ENCODE measurements around the gene PGGHG. TPM values are rescaled to one million over a fixed set of nuclear protein-coding genes. Genes with fewer than 3 reads are reported as not detected.

The PGGHG gene
- total RNA-seq, 4 donors from 2014 or later = 8.5 to 35.3 (median 15.5) TPM

DNA sequence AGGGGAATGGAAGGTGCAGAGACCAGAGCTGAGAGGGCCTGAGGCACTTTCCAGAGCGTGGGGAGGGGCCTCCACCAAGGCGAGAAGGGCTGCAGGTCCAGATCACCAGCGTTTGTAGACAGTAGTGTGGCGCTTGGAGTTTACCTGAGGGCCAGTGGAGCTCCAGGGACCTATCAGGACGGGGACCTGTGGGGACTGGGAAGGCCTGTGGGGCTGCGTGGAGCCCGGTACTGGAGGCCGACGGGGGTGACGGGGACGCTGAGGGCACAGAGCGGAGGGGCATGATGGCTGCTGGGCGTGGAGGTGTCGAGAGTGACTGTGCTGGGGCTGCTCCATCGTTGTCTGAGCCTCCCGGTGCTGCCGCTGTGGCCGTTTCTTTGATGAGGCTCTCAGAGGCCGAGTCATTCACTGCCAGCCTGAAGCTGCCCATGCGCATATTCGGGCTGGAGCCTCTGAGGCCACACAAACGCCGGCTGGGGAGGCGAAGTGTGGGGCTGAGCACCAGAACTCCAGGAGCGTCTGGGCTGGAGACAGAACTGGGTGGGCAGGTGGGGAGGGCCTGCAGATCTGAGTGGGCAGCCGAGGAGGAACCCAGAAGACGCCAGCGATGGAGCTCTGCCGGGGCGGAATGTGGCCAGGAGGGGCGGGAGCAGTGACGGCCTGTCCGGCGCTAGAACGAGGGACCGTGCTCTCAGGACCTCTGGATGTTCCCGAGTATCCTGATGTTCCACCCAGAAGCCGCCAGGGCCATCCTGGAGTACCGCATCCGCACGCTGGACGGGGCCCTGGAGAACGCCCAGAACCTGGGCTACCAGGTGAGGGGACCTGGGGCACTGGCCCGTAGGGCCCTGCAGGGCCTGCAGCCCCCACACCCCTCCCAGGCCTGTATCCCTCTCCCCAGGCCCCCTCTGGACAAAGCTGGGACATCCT lies 2.6 kb downstream of the PGGHG start:
- no peak for ATAC-seq
- Histone ChIP-seq H3K9me3 (no peaks in the 10 kb centered on the region), H3K4me3 (no peak overlapping the region), H3K36me3 (peaks cover 0 to 35% of the 10 kb centered on the region in 2 donors), H3K27ac (no peak overlapping the region), H3K27me3 (peaks cover 24% of the 10 kb centered on the region), H3K4me1 (peaks cover 0 to 27% (median 10%) of the 10 kb centered on the region in 3 donors)
- WGBS, 2 donors (ENCODE audit: low coverage in 1 of 2) = 64 to 88% methylated on average over 3 to 18 of the region's 44 CpGs
- TF ChIP-seq, protein P1, sequence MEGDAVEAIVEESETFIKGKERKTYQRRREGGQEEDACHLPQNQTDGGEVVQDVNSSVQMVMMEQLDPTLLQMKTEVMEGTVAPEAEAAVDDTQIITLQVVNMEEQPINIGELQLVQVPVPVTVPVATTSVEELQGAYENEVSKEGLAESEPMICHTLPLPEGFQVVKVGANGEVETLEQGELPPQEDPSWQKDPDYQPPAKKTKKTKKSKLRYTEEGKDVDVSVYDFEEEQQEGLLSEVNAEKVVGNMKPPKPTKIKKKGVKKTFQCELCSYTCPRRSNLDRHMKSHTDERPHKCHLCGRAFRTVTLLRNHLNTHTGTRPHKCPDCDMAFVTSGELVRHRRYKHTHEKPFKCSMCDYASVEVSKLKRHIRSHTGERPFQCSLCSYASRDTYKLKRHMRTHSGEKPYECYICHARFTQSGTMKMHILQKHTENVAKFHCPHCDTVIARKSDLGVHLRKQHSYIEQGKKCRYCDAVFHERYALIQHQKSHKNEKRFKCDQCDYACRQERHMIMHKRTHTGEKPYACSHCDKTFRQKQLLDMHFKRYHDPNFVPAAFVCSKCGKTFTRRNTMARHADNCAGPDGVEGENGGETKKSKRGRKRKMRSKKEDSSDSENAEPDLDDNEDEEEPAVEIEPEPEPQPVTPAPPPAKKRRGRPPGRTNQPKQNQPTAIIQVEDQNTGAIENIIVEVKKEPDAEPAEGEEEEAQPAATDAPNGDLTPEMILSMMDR (IDR thresholded peaks at IDR 0.05) = no peak
- no peak for TF ChIP-seq POLR2AphosphoS5 (IDR thresholded peaks at IDR 0.05)
- no peak for TF ChIP-seq EP300 (IDR thresholded peaks at IDR 0.05)
- no peak for TF ChIP-seq POLR2A (IDR thresholded peaks at IDR 0.05)

DNA sequence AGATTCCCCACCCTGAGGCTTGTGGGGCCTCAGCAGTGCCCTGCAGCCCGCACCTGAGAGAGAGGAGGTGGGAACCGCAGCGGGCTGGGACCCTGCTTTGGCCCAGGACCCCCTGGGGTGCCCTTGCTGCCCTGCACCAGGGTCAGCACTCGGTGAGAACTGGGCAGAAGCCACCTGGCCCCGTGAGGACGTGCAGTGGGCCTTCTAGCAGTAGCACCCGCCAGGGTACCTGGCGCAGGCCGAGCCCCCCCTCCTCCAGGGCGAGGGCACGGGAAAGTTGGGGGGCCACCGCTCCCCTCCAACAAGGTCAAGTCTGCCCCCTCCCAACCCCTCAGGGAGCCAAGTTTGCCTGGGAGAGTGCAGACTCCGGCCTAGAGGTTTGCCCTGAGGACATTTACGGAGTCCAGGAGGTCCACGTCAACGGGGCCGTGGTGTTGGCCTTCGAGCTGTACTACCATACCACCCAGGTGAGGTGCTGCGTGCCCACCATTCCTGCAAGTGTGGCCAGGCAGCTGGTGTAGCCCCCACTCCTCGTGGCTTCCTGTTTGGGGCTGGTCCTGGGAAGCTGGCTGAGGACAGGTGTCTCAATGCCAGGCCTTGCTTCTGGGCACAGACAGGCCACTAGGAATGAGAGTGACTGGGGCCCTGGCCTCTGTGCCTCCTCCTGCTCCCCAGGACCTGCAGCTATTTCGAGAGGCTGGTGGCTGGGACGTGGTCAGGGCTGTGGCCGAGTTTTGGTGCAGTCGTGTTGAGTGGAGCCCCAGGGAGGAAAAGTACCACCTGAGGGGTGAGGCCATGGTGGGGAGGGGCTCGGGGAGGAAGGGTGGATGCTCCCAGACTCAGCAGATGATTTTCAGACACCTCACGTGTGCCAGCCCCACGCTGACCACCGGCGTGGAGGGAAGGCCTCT lies 3.5 kb downstream of the PGGHG start:
- H3K9me3 ChIP-seq = no peaks in the 10 kb centered on the region
- H3K4me3 ChIP-seq = no peak overlapping the region
- peaks cover 0 to 27% (median 10%) of the 10 kb centered on the region in 3 donors for H3K4me1 ChIP-seq
- no peak for ATAC-seq
- peaks cover 0 to 35% of the 10 kb centered on the region in 2 donors for H3K36me3 ChIP-seq
- TF ChIP-seq, protein P1 (IDR thresholded peaks at IDR 0.05) = no peak
- TF ChIP-seq POLR2A (IDR thresholded peaks at IDR 0.05) = no peak
- no peak for TF ChIP-seq POLR2AphosphoS5 (IDR thresholded peaks at IDR 0.05)
- TF ChIP-seq EP300 (IDR thresholded peaks at IDR 0.05) = no peak
- WGBS, 2 donors (ENCODE audit: low coverage in 1 of 2) = no CpG with 5 or more reads among the region's 29 CpGs
- no peak overlapping the region for H3K27ac ChIP-seq
- peaks cover 26% of the 10 kb centered on the region for H3K27me3 ChIP-seq

DNA sequence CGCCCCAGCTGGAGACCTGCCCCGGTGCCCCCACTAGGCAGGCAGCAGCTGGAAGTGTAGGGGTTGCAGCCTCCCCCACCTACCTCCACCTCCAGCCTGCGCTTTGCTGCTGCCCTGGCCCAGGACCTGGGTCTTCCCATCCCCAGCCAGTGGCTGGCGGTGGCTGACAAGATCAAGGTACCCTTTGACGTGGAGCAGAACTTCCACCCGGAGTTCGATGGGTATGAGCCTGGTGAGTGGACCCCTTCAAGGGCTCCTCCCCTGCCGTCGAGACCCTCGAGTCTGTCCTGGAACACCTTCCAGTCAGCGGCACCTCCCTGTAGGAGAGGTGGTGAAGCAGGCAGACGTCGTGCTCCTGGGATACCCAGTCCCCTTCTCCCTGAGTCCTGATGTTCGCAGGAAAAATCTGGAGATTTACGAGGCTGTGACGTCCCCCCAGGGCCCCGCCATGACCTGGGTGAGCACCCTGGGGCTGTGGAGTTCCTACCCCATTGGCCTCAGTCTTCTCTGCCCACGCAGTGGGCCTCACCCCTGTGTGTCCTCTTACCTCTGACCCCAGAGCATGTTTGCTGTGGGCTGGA lies 4.4 kb downstream of the PGGHG start:
- Histone ChIP-seq H3K36me3 (peaks cover 0 to 35% of the 10 kb centered on the region in 2 donors), H3K4me1 (peaks cover 0 to 29% (median 11%) of the 10 kb centered on the region in 3 donors), H3K27ac (no peak overlapping the region), H3K9me3 (no peaks in the 10 kb centered on the region), H3K27me3 (peaks cover 29% of the 10 kb centered on the region), H3K4me3 (no peak overlapping the region)
- 70 to 77% methylated on average over 2 to 4 of the region's 18 CpGs for WGBS, 2 donors (ENCODE audit: low coverage in 1 of 2)
- ATAC-seq = no peak
- no peak for TF ChIP-seq POLR2AphosphoS5 (IDR thresholded peaks at IDR 0.05)
- TF ChIP-seq, protein P1 (IDR thresholded peaks at IDR 0.05) = no peak
- TF ChIP-seq EP300 (IDR thresholded peaks at IDR 0.05) = no peak
- no peak for TF ChIP-seq POLR2A (IDR thresholded peaks at IDR 0.05)

DNA sequence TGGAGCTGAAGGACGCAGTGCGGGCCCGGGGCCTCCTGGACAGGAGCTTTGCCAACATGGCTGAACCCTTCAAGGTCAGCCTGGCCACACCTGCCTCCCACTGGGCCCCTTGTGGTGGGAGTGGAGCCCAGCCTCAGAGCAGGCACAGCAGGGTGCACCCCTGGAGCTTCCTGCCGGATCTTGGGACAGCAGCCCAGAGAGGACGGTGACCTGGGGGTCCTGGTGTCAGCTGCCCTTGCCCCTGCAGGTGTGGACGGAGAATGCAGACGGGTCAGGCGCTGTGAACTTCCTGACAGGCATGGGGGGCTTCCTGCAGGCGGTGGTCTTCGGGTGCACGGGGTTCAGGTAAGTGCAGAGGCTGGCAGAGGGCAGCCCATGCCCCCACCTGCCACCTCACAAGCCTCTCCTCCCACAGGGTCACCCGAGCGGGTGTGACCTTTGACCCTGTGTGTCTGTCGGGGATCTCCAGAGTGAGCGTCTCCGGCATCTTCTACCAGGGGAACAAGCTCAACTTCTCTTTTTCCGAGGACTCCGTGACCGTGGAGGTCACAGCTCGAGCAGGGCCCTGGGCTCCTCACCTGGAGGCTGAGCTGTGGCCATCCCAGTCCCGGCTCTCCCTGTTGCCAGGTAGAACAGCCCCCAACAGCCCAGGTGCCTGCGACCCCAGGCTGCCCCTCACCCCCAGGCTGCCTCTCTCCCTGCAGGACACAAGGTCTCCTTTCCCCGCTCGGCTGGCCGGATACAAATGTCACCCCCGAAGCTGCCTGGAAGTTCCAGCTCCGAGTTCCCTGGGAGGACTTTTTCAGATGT lies 5.1 kb downstream of the PGGHG start:
- H3K36me3 ChIP-seq = peaks cover 0 to 35% of the 10 kb centered on the region in 2 donors
- peaks cover 36% of the 10 kb centered on the region for H3K27me3 ChIP-seq
- H3K9me3 ChIP-seq = no peaks in the 10 kb centered on the region
- TF ChIP-seq POLR2A (IDR thresholded peaks at IDR 0.05) = no peak
- TF ChIP-seq, protein P1 (IDR thresholded peaks at IDR 0.05) = no peak
- no peak for TF ChIP-seq POLR2AphosphoS5 (IDR thresholded peaks at IDR 0.05)
- TF ChIP-seq EP300 (IDR thresholded peaks at IDR 0.05) = no peak
- H3K27ac ChIP-seq = no peak overlapping the region
- peaks cover 0 to 24% (median 11%) of the 10 kb centered on the region in 3 donors for H3K4me1 ChIP-seq
- no peak for ATAC-seq
- no peak overlapping the region for H3K4me3 ChIP-seq
- WGBS, 2 donors (ENCODE audit: low coverage in 1 of 2) = 60% methylated on average over 2 of the region's 27 CpGs; no CpG with 5 or more reads in 1 of the 2 donors
